Trophoblast cell (in vitro differentiated cells and primary cell): ENCODE results near the gene SMPD3.

ENCODE experiments used
- DNase-seq, 2 donors: peaks; one replicate each; pipeline ENCODE4 v3.0.0-alpha.2; 2016
- H2AFZ ChIP-seq: 2 replicates; pipeline ENCODE4 v1.6.1; 2013; ENCODE audit warnings: low read length, moderate library complexity, mild to moderate bottlenecking; ENCODE audit not compliant: insufficient read depth, poor library complexity
- H2AK5ac ChIP-seq: 2 replicates; pipeline ENCODE4 v1.6.1; 2013; ENCODE audit warnings: mild to moderate bottlenecking, low read length
- H2BK120ac ChIP-seq: 2 replicates; pipeline ENCODE4 v1.6.1; 2013; ENCODE audit warnings: low read length, mild to moderate bottlenecking, moderate library complexity; ENCODE audit not compliant: insufficient read depth, poor library complexity
- H2BK12ac ChIP-seq: 2 replicates; pipeline ENCODE4 v1.6.1; 2013; ENCODE audit warnings: mild to moderate bottlenecking, low read length, moderate library complexity
- H2BK5ac ChIP-seq: 2 replicates; pipeline ENCODE4 v1.6.1; 2013; ENCODE audit warnings: low read length, low read depth, moderate library complexity, mild to moderate bottlenecking; ENCODE audit not compliant: poor library complexity
- H3K14ac ChIP-seq: 2 replicates; pipeline ENCODE4 v1.6.1; 2013; ENCODE audit warnings: mild to moderate bottlenecking, low read length
- H3K18ac ChIP-seq: 2 replicates; pipeline ENCODE4 v1.6.1; 2013; ENCODE audit warnings: mild to moderate bottlenecking, low read length
- H3K23ac ChIP-seq: 2 replicates; pipeline ENCODE4 v1.6.1; 2013; ENCODE audit warnings: low read length
- H3K27ac ChIP-seq: 2 replicates; pipeline ENCODE4 v1.5.1; 2013; ENCODE audit warnings: low read depth, mild to moderate bottlenecking, inconsistent platforms, low read length, moderate library complexity
- H3K27me3 ChIP-seq: 2 replicates; pipeline ENCODE4 v1.6.1; 2013; ENCODE audit warnings: inconsistent platforms, mild to moderate bottlenecking, low read length, moderate library complexity; ENCODE audit not compliant: insufficient read depth
- H3K36me3 ChIP-seq, 2 experiments: 1 replicate in 1 of 2; 2 replicates in 1 of 2; pipeline ENCODE4 v1.6.1; 2013; ENCODE audit warnings: low read length in 2 of 2, mild to moderate bottlenecking in 2 of 2, moderate library complexity in 1 of 2; ENCODE audit not compliant: insufficient read depth in 2 of 2, control insufficient read depth in 1 of 2
- H3K4ac ChIP-seq: 2 replicates; pipeline ENCODE4 v1.6.1; 2013; ENCODE audit warnings: low read depth, mild to moderate bottlenecking, low read length, moderate library complexity
- H3K4me1 ChIP-seq, 2 experiments: 1 replicate in 1 of 2; 2 replicates in 1 of 2; pipeline ENCODE4 v1.6.1; 2013; ENCODE audit warnings: low read length in 2 of 2, mild to moderate bottlenecking in 2 of 2, moderate library complexity in 1 of 2; ENCODE audit not compliant: insufficient read depth in 2 of 2, control insufficient read depth in 1 of 2
- H3K4me2 ChIP-seq: 2 replicates; pipeline ENCODE4 v1.6.1; 2013; ENCODE audit warnings: inconsistent platforms, mild to moderate bottlenecking, low read length, moderate library complexity
- H3K4me3 ChIP-seq: 2 replicates; pipeline ENCODE4 v1.5.1; 2013; ENCODE audit warnings: mild to moderate bottlenecking, low read depth, low read length, inconsistent platforms
- H3K79me1 ChIP-seq: one replicate; pipeline ENCODE4 v1.6.1; 2013; ENCODE audit warnings: low read length
- H3K79me2 ChIP-seq: 2 replicates; pipeline ENCODE4 v1.6.1; 2013; ENCODE audit warnings: low read length, mild to moderate bottlenecking; ENCODE audit not compliant: control insufficient read depth, insufficient read depth, poor library complexity
- H3K9ac ChIP-seq: 2 replicates; pipeline ENCODE4 v1.6.1; 2013; ENCODE audit warnings: mild to moderate bottlenecking, low read length
- H3K9me3 ChIP-seq: 2 replicates; pipeline ENCODE4 v1.6.1; 2013; ENCODE audit warnings: low read depth, mild to moderate bottlenecking, control low read depth, inconsistent platforms, low read length; ENCODE audit not compliant: insufficient read depth
- H4K12ac ChIP-seq: 2 replicates; pipeline ENCODE4 v1.6.1; 2013; ENCODE audit warnings: low read depth, mild to moderate bottlenecking, low read length, moderate library complexity
- H4K8ac ChIP-seq: 2 replicates; pipeline ENCODE4 v1.6.1; 2013; ENCODE audit warnings: low read depth, mild to moderate bottlenecking, low read length, moderate library complexity
- H4K91ac ChIP-seq: one replicate; pipeline ENCODE4 v1.6.1; 2013; ENCODE audit warnings: low read depth, mild to moderate bottlenecking, low read length, moderate library complexity
- WGBS: extraction: QIAGEN DNeasy Blood & Tissue Kit; methylation state at CpG from one replicate; pipeline ENCODE4 v1.1.7; 2013; ENCODE audit warnings: missing lambda C conversion rate; ENCODE audit not compliant: insufficient read length, insufficient coverage; ENCODE audit errors: extremely low coverage; 5-methylcytosine and 5-hydroxymethylcytosine counted together

Gene SMPD3

DNA sequence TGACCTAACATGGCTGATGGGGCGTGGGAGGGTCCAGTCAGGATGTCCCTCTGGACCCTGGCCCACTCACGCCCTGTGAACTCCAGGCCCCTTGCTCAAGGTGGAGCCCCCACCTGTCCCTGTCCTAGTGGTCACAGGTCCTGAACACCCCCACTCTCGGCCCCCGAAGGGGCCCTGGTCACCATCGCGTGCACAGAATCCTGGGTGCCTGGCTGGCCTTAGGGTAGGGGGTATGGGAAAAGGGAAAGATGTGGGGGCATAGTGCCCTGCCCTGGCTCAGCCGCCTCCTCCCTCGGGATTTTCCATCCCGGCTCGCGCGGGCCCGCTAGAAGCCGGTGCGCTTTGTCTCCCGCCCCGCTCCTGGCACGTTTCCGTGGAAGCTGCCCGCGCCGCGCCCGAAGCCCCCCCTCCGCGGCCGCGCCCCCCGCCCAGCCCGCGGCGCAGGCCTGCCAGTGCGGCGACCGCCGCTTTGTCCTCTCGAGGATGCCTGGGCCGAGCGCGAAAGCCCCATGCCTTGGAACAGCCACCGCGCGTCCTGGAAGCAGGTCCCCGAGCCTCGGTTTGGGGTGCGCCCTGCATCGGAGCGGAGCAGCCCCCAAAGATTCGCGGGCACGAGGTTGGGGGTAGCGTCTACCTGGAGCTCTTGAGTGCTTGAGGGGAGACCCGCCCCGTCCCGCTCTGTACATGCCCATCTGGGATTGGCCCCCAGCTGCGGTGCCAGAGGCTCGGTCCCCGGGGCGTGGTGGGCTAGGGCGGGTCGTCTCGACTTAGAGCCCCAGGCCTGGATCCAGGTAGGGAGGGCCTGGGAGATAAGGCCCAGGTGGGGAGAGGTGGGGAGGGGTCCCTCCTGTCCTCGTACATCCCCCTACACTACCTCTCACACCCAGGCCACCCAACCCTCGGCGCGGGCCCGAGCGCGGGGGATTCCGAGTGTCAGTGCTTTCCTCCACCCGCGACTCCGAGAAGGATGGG is 1.3 kb downstream of the SMPD3 start:
- no CpG with 5 or more reads among the region's 73 CpGs for WGBS
- H3K4me1 ChIP-seq, result peaks cover 9 to 13% of the 10 kb centered on the region in 2 experiments
- DNase-seq, result no peak

DNA sequence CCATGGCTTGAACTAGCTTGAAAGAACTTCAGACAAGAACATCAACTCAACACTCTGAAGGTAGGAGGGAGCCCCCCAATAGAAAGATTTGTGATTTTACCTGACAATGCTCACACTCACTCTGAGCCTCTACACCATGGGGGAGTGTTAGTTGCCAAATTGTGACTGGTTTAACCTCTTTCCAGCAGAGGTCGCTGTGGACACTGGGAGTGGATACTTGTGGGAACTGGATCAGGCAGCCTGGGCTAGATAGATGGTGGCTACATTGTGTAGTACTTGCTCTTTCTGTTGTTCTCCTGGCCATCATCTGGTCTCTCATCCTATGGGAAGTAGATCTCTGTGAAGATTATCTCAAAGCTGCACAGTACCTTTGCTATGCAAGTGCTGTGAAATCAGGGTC is 2.9 kb downstream of the SMPD3 start:
- Histone ChIP-seq H3K18ac (no peak overlapping the region), H2BK120ac (no peak overlapping the region), H3K4me3 (no peak overlapping the region), H4K91ac (no peak overlapping the region), H2BK12ac (no peak overlapping the region), H3K4ac (no peak overlapping the region), H3K9me3 (peaks cover 5% of the 10 kb centered on the region), H2AFZ (no peak overlapping the region), H2AK5ac (no peak overlapping the region), H3K27me3 (peaks cover 15% of the 10 kb centered on the region), H3K36me3 (no peaks in the 10 kb centered on the region), H3K79me1 (no peaks in the 10 kb centered on the region), H3K4me1 (peaks cover 9 to 11% of the 10 kb centered on the region in 2 experiments), H3K23ac (no peak overlapping the region), H3K27ac (no peak overlapping the region), H4K12ac (no peak overlapping the region), H3K79me2 (no peaks in the 10 kb centered on the region), H2BK5ac (no peak overlapping the region), H3K9ac (no peak overlapping the region), H4K8ac (no peak overlapping the region), H3K14ac (no peak overlapping the region), H3K4me2 (no peak overlapping the region)
- peak; percentile 36 to 85 for DNase-seq
- WGBS, result no CpG with 5 or more reads among the region's 1 CpG

More for the DNA sequence above, 1.3 kb downstream of the SMPD3 start:
- no peak overlapping the region for H2BK5ac ChIP-seq
- peaks cover 5% of the 10 kb centered on the region for H3K9me3 ChIP-seq
- H3K14ac ChIP-seq, result no peak overlapping the region
- H4K91ac ChIP-seq, result no peak overlapping the region
- H3K27me3 ChIP-seq, result peaks cover 15% of the 10 kb centered on the region
- H3K79me2 ChIP-seq, result no peaks in the 10 kb centered on the region
- H2AFZ ChIP-seq, result no peak overlapping the region
- no peak overlapping the region for H2AK5ac ChIP-seq
- no peak overlapping the region for H4K12ac ChIP-seq
- H3K27ac ChIP-seq, result no peak overlapping the region
- H3K23ac ChIP-seq, result peak overlapping the region; percentile 14
- no peak overlapping the region for H2BK120ac ChIP-seq
- no peak overlapping the region for H3K4me3 ChIP-seq
- no peaks in the 10 kb centered on the region for H3K36me3 ChIP-seq
- no peak overlapping the region for H2BK12ac ChIP-seq
- H3K4ac ChIP-seq, result no peak overlapping the region
- H3K9ac ChIP-seq, result no peak overlapping the region
- no peak overlapping the region for H3K18ac ChIP-seq
- H3K79me1 ChIP-seq, result no peaks in the 10 kb centered on the region
- H4K8ac ChIP-seq, result no peak overlapping the region
- H3K4me2 ChIP-seq, result no peak overlapping the region

DNA sequence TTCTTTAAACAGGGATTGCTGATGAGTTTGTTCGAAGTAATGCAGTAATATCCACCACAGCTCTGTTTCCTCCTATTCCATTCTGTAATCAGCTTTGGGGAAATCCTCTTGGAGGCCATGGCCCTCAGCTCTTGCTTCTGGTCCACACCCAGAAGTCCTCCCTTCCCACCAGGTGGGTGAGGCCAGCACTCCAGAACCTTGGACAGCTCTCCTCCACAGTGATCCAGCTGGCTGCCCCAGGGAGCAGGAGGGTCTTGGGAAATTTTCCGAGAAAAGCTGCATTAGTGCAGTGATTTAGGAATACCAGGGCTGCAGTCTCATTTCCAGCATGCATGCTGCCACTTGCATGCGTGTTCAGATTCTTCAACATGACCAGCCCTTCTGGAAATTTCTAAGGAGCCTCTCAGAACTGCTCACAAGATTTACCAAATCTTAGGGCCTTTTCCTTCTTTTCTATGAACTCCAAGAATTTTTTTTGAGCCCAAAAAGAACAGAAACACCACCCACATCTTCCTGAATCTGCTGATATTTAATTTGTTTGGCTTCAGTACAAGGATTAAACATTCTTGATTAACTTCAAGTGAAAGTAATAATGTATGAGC is 4.2 kb downstream of the SMPD3 start:
- H3K4me2 ChIP-seq, result no peak overlapping the region
- H2BK120ac ChIP-seq, result no peak overlapping the region
- H4K12ac ChIP-seq, result no peak overlapping the region
- H2BK12ac ChIP-seq, result no peak overlapping the region
- H3K18ac ChIP-seq, result no peak overlapping the region
- no peak overlapping the region for H3K27ac ChIP-seq
- H3K27me3 ChIP-seq, result peaks cover 15% of the 10 kb centered on the region
- H3K9ac ChIP-seq, result no peak overlapping the region
- H2BK5ac ChIP-seq, result no peak overlapping the region
- H3K36me3 ChIP-seq, result no peaks in the 10 kb centered on the region
- H2AK5ac ChIP-seq, result no peak overlapping the region
- no peak overlapping the region for H3K23ac ChIP-seq
- no peaks in the 10 kb centered on the region for H3K79me1 ChIP-seq
- H3K14ac ChIP-seq, result no peak overlapping the region
- no CpG with 5 or more reads among the region's 3 CpGs for WGBS
- no peak overlapping the region for H3K4ac ChIP-seq
- DNase-seq, result peak; percentile 18 to 66
- H3K4me3 ChIP-seq, result no peak overlapping the region
- peaks cover 9% of the 10 kb centered on the region in 2 experiments for H3K4me1 ChIP-seq
- H2AFZ ChIP-seq, result no peak overlapping the region
- no peaks in the 10 kb centered on the region for H3K79me2 ChIP-seq
- no peak overlapping the region for H4K91ac ChIP-seq
- H3K9me3 ChIP-seq, result peaks cover 5% of the 10 kb centered on the region
- H4K8ac ChIP-seq, result no peak overlapping the region

DNA sequence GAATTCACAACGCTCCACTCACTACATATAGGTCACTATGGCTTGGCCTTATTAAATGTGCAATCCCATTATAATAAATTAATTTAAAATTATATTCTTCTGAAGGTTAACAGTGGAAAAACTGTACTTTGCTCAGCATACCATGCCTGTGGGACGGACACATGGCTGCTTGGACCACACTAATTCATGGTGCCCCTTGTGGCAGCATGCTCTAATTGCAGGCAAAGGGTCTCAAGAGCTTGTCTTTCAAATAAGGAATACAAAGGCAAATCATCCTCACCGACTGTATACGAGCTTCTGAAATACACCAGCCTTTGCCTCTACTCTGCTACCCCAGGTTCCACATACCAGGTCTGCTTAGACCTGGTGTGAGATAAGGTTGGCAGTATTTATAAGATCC is 11.7 kb downstream of the SMPD3 start:
- no CpG with 5 or more reads among the region's 4 CpGs for whole genome bisulfite sequencing
- H3K18ac ChIP-seq, result no peak overlapping the region
- no peak overlapping the region for H3K9ac ChIP-seq

More for the DNA sequence above, 11.7 kb downstream of the SMPD3 start:
- Histone ChIP-seq H3K4me2 (no peak overlapping the region), H3K4me1 (no peaks in the 10 kb centered on the region), H2AFZ (no peak overlapping the region), H3K4me3 (no peak overlapping the region), H3K9me3 (peaks cover 3% of the 10 kb centered on the region), H2BK120ac (no peak overlapping the region), H4K8ac (no peak overlapping the region), H4K91ac (no peak overlapping the region), H3K79me2 (no peaks in the 10 kb centered on the region), H2AK5ac (no peak overlapping the region), H3K27ac (no peak overlapping the region), H3K27me3 (no peaks in the 10 kb centered on the region), H3K14ac (no peak overlapping the region), H4K12ac (no peak overlapping the region), H2BK5ac (no peak overlapping the region), H3K36me3 (no peaks in the 10 kb centered on the region), H3K4ac (no peak overlapping the region), H2BK12ac (no peak overlapping the region), H3K79me1 (no peaks in the 10 kb centered on the region), H3K23ac (no peak overlapping the region)
- no peak for DNase-seq
